RKO (cell line): ENCODE data around the gene BCCIP.

Experiments
- DNase-seq: peaks from one replicate; pipeline ENCODE4 v3.0.0-alpha.2; 2016; ENCODE audit warnings: low spot score

The BCCIP gene

DNA sequence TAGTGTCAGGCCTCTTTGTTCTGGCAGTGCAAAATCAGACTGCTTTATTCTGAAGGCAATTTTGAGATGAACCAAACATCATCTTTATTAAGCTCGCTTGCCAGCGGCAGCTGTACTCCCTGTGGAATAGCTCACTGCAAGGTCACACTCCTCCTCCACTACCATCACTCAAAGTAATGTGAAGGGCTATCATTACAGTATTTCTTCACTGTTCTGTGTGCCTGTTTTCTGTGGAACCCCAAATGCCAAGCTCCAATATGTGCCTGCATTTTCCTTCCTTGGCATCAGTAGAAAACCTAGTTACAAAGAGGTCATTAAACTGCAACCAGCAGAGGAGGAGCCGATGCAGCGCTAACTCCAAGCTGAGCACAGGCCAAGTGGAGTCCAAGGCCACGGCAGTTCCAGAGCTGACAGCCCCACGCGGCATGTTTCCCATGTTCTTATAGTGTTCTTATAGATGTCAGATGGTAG, 21.4 kb downstream of the BCCIP start:
- no peak for DNase-seq

DNA sequence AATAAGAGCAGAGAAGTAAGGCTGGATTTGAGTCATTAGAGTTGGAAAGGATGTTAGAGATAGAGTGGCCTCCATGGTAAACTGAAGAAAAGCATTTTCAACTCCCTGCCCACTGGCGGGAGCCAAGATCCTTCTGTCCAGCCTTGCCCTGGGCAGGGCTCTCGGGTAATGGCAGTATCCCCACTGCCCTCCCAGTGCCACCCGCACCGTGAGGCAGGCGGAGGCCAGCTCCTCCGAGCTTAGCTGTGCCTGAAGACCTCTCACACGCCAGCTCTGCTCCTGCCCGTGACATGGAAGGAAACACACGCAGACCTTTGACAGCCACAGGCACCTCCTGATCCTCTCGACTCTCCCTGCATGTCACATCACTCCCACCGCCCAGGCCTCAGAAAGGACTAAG, 22.3 kb downstream of the BCCIP start:
- DNase-seq, result no peak

DNA sequence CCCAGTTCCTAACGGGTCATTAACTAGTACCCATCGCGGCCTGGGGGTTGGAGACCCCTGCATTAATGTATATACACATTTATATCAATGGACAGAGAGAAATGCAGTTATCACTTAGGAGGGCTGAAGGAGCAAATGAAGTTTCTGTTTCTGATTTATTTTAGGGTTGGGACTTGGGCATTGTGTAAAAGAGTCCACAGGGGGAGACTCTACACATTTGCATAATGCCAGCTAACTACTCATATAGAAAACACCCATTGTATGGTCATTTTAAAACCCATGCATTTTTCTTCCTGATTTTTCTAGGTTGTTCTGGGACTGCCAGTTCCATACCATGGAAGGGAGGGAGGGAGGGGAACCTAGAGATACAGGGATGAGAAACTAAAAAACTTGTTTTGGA, 23.5 kb downstream of the BCCIP start:
- no peak for DNase-seq

DNA sequence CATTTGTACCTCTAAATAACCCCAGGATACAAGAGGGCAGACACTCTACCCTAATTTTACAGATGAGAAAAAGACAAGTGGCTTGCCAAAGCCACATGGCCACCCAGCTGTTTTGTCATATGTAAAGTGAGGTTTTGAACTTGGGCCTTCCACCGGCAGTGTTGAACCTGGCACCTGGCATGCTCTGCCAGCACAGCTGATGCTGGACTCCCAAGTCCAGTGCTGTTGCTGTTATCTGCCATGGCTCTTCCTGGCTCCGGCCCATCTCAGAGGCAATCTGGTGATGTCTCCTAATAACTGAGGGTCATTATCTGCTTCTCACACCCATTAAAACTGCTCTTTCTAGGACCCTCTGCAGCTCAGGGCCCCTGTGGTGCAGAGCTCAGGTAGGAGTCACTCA, 25.0 kb downstream of the BCCIP start:
- DNase-seq, result no peak

DNA sequence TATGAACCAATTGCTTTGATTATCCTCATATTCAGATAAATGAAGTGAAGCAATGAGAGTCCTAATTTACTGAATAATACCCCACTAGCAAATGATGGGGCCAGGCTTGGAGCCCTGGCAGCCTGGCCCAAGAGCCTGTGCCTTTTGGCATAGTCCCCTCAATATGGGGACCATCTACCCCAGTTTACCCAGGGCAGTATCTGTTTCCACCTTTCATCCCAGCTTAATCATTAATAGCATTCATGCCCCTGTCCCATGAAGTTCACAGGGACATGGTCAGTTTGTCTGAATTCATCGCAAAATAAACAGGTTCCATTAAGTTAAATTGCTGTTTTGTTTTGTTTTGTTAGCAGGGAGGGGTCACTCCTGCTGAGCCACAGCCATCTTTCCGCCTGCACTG, 25.5 kb downstream of the BCCIP start:
- DNase-seq, result no peak

DNA sequence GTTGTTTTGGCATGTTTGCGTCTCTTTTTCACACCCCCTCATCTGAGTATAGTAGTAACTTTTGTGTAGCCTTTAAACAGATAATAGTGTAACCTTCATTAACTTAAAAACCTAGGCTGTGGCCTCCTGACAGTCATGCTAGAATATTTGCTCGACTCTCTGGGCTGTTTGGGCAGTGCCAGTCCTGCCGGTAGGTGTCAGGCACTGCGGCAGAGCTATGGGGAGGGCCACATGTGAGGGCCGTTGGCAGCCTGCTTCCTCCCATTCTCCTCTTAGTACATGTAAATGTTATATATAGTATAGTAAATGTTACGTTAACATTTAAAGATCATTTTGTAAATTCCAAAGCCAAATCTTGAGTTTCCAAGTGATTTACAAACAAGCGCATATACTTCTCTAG, 26.1 kb downstream of the BCCIP start:
- DNase-seq, result no peak

DNA sequence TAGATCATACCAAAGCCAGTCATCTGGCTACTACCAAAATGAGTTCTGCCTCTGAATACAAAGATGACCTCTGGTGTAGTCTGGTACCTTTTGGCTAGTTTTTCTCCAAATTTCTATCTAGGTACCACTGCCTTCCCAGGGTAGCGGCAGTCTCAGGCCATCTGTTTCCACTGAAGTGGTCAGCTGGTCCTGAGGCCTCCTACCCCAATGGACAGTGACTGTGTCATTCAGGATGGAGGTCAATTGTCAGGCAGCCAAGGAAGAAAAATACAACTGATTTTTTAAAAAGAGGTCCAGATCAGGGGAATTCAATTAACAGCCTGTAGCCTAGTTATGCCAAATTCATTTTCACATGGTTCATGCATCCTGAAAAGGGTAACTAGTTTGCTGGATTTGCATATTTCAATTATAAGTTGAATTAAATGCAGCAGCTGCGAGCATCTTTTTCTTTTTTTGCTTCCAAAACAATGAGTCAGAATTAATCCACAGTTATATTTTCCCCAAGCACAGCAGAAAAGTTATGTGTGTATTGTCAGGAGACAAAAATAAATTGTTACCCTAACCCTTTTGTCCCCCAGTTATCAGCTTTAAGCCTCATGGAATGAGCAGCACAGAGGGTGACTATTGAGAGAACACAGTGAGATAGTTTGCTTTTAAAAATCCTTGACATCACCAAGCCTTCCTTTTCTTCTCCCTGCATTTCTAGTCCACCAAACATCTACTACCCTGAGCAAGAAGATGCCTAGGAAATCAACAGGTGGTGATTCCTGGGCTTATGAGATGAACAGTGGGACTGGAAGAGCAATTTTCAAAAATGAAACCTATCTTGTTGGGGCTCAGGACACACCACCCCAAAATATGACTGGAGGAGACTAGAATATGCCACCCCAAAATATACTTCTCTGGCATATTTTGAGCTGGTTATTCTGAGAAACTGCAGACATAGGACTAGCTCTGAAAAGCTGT, 27.7 kb downstream of the BCCIP start:
- no peak for DNase-seq

DNA sequence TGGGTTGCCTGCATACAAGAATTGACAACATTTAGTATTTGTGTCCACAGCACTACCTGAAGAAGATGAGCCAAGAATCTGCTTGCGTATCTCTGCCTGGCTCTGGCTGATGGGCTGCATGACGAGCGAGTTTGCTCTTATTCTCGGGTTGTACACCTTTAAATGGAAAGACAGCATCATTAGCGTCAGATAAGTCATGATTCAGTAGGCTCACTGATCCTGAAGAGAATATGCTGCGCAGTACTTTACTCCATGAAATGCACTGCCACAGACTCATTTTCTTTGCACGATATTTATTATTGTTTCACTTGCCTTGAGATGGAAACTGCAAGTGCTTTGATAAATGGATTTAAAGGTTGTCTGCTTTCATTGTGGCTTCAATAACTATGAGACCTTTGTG, 29.1 kb downstream of the BCCIP start:
- no peak for DNase-seq

DNA sequence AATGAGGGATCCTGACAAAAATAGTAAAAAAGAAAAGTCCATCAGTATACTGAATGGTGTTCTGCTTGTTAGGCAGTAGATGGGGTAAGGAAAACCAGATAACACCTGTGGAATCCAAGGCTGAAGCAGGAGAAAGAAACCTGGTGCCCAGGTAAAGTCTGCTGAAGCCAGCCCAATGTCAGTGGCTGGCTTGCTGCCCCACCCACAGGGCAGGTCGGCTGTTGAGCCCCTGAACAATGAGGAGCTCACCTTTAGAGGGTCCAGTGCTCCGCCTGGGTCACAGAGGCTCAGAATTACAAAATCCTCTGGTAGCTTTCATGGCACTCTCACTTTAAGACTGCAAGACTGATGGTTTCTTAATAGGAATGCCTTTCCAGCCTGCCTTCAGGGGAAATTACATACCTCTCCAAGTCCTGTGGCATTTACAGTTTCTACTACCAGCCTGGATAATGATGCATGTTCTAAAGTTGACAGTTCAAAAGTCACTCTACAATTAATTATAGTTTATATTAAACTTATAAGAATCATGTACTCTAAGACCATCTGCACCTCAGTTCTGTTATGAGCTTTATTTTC, 33.9 kb downstream of the BCCIP start:
- no peak for DNase-seq

DNA sequence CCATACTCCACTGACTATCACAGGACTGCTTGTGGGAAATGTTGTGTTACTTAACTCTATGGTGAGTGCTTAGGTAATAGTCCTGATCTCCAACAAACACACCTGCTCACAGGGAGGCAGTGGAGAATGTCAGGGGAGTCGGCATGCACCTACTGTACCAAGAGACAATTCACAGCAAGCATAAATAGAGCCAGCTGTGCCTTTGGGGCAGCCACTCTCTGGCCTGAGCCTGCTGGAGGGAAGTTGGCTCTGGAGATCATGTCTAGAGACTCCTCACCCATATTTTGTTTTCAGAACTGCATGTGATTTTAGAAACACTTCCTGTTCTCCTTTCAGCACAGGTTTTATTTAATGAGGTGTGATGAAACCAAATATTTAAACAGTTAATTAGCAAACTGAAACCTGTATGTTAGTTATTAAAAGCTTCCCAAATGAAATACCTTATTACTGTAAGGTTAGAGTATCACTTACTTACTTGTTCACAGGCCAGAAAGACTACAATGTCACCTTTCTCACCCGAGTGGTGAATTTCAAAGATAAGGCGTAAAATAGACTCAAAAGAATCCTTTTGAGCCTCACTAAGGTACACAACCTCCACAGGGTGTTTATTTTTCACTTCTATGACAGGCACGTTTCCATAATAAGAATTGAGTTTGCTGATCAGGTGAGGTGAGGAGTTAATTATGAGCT, 35.9 kb downstream of the BCCIP start:
- DNase-seq, result no peak

DNA sequence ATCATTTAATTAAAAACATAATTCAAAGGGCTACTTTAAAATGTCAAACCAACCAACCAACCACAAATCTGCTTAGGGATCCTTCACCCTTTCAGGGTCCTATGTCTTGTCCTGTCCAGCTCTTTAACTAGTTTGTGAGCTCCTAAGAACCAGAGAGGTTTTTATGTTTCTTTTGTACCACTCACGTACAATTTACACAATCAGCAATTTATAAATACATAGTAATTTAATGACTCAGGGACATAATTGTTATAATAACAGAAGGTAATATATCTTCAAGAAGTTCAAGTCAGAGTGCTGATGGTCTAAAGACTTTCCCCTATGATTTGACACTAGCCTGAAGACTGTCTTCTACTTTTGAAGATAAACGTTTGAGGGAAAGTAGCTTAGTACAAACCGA, 41.8 kb downstream of the BCCIP start:
- DNase-seq, result no peak

DNA sequence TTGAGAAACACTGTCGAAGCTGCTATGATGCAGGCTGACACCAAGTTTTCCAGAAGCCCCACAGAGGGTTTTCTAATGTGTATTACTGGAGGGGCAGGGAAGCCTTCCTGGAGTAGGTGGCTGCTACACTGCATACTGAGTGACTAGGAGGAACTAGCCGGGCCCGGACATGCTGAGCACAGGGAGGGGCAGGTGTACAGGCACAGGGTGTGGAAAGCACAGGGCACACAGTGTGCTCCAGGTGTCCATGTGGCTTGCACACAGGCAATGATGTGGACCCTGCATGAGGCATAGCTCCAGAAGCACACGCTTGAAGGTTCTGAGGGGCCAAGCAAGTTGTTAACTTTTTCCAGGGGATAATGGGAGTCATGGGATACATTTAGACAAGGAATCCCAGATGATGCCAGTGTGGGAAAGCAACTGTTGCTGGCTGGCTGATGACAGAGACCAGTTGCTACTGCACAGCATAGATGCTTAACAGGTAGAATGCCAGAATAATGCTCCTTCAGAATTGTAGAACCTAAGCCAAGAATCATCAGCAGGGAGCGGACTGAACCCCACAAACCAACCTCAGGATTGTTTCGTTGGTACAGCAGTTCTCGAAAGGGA, 43.2 kb downstream of the BCCIP start:
- no peak for DNase-seq

DNA sequence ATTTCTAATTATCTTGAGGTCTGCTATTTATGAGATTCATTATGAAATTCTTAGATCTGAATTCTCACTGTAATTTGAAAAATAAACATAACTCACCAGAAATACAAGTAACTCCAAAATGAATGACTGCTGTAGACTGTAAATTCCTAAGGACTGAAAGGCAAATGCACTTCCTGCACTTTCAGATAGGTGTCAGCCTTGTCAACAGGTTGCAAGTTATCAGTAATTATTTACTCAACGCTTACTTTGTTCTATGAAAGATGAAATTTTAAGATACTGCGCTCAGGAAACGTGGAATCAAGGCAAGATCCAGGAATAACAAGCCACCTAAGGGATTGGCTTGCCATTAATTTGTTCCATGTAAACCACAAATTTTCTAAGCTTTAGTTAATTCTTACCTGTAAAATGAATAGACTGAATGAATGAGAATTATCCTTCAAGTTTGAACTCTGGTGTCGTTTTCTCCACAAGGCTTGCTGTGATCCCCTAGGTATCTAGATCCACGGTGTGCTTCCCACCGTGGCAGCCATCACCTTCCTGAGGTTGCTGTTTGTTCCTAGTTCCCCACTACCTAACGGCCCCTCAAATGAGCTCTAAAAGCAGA, 45.1 kb downstream of the BCCIP start:
- DNase-seq, result peak; percentile 73

DNA sequence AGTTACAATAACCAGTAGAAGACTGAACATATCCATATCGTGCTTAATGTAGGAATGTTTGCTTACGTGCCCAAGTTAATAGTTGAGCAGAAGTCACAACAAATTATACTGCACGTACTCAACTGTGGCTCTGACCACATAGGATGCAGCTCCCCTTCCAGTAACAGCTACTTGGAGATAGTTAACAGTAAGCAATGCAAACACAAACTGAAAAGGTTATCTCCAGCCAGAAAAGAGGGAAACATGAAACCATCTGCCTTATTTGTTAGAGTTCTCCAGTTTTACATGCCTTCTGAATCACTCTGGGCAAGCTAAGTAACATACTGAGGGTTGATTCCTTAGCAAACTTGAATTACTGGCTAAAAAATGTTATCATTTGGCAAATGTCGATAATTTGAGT, 48.0 kb downstream of the BCCIP start:
- DNase-seq, result no peak

DNA sequence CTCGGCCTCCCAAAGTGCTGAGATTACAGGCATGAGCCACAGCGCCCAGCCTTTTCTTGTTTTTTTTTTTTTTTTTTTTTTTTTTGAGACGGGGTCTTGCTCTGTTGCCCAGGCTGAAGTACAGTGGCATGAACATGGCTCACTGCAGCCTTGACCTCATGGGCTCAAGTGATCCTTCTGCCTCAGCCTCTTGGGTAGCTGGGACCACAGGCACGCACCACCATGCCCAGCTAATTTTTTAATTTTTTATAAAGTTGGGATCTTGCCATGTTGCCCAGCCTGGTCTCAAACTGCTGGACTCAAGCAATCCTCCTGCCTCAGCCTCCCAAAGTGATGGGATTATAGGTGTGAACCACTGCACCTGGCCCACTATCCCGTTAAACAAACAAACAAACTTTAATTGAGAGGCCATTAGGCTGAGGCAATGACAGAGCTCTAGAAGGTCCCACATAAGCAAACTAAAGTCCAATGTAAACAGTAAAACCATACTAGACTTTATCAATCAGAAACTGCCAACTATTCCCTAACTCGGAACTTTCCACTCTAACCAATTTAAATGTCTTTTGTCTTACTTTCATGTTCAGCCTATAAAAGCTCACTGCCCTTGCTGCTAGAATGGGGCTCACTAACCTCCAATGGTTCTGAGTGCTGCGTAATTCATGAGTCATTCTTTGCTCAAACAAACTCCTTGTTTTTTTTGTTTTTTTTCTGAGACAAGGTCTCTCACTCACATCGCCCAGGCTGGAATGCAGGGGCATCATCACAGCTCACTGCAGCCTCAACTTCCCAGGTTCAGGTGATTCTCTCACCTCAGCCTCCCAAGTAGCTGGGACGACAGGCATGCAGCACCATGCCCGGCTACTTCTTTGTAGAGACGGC, 55.9 kb downstream of the BCCIP start:
- peak; percentile 82 for DNase-seq

DNA sequence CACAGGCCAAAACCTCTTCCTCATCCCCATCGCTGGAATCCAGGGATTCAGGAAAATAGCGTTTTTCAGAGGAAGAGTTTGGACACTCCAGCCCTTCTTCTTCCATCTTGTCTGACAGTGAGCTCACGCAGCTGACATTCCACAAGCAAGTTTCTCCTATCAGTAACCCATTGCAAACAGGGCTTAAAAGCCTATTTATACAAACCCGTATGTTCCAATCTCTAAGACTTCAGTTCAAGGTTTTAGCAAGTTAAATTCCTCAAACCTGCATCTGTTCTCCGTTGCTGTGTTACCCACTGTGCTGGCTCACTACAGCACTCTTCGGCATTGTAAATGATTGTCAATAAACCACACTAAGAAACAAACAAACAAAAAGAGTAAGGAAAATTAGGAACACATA, 57.4 kb downstream of the BCCIP start:
- no peak for DNase-seq

DNA sequence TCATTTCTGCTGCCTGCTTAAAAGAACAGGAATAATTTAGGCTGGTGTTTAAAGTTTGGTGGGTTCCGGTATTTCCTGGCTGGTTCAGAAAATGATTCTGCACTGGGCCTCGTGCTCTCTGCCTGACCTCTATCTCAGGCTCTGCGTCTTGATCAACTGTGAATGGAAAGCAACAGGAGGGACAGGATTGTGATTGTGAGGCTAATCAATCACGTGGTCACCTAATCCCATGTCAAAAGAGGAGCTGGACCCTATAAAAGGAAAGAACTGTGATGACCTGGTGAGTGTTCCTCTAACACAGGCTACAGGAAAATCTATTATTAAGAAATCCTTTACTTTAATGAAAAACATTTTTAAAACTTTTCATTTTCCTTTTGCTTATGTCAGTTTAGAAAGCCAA, 57.8 kb downstream of the BCCIP start, which contains the start of gene DHX32:
Gene DHX32, minus strand, starts transcription at position 101 of the 400 bp plus-strand sequence. CDS start 468 bp downstream, outside the sequence.
- DNase-seq, result no peak

DNA sequence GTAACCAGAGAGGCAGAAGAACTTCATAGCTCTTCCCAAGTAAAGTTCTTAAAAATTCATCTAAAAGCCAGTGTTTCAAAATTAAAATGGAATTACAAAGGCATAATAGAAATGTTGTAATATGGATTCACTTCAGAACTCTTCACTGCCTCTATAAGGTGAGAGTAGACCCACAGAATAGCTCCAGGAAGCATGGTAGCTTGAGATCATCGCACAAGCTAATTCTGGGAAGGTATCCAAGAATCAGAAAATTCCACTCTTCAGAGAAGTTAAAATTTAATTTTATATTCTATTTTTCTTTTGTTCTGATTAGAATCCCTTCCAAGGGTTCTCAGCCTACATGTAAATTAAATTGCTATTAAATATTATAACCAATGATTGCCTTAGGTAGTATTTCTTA, 59.2 kb downstream of the BCCIP start:
- DNase-seq, result no peak

DNA sequence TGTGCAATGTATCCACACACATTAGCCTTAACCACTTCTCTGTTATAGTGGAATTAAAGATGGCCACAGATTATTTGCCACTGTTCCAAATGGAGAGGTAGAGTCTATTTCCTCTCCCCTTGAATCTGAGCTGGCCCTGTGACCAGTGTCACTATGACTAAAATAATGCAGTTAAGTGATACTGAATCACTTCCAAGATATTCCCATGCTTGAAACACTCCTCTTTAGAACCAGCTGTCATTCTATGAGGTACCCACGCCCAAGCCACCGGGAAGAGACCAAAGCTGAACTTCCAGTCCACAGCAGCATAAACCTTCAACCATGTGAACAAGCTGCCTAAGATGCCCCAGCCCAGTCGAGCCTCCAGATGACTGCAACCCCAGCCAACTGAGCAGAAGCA, 59.9 kb downstream of the BCCIP start:
- DNase-seq, result no peak
